OCI-LY3 (cell line): ENCODE results near the gene RILPL1.
"Not testable (repeated sequence)": the region's sequence is repeated elsewhere in the genome, so short reads cannot be mapped to it uniquely, and the experiment has no call there.

Experiments used
- H2AFZ ChIP-seq: fragments of 200-600, 300-600 bp; shearing (Covaris generic); 2 replicates; pipeline ENCODE4 v1.6.0; 2014; ENCODE audit warnings: antibody characterized with exemption, low read depth, low read length
- H3K27ac ChIP-seq: fragments of 200-600, 300-600 bp; sonication (generic); 2 replicates; pipeline ENCODE4 v1.5.1; 2014; ENCODE audit warnings: mild to moderate bottlenecking, low read length, moderate library complexity, mixed read lengths
- H3K27me3 ChIP-seq: fragments of 200-600, 300-600 bp; sonication (generic); 2 replicates; pipeline ENCODE4 v1.6.1; 2014; ENCODE audit warnings: low read depth, low read length, mixed read lengths
- H3K36me3 ChIP-seq: fragments of 200-600, 300-600 bp; sonication (generic); replicated peaks from 2 replicates; pipeline ENCODE3; 2014; ENCODE audit warnings: low read depth, low read length, mixed read lengths
- H3K4me1 ChIP-seq: fragments of 300-600, 200-600 bp; sonication (generic); 2 replicates; pipeline ENCODE4 v1.6.1; 2014; ENCODE audit warnings: low read length, mixed read lengths
- H3K4me2 ChIP-seq: fragments of 200-600, 300-600 bp; sonication (generic); 2 replicates; pipeline ENCODE4 v1.6.1; 2014; ENCODE audit warnings: low read length, mixed read lengths
- H3K4me3 ChIP-seq: fragments of 300-600, 200-600 bp; sonication (generic); 2 replicates; pipeline ENCODE4 v1.5.1; 2014; ENCODE audit warnings: antibody characterized with exemption, mild to moderate bottlenecking, low read length, moderate library complexity
- H3K79me2 ChIP-seq: fragments of 300-600, 200-600 bp; shearing (Covaris generic); 2 replicates; pipeline ENCODE4 v1.6.1; 2014; ENCODE audit warnings: mild to moderate bottlenecking, low read length, mixed read lengths
- H3K9ac ChIP-seq: fragments of 300-600, 200-600 bp; shearing (Covaris generic); 2 replicates; pipeline ENCODE4 v1.6.0; 2014; ENCODE audit warnings: mild to moderate bottlenecking, low read length, moderate library complexity
- H3K9me3 ChIP-seq: fragments of 200-600, 300-600 bp; shearing (Covaris generic); 2 replicates; pipeline ENCODE4 v1.6.1; 2014; ENCODE audit warnings: low read length, mixed read lengths; ENCODE audit not compliant: insufficient read depth
- H4K20me1 ChIP-seq: fragments of 200-600, 300-600 bp; sonication (generic); 2 replicates; pipeline ENCODE4 v1.6.1; 2016; ENCODE audit warnings: low read length, mixed read lengths; ENCODE audit not compliant: insufficient read depth
- EZH2phosphoT487 ChIP-seq: fragments of 200-600 bp; shearing (Covaris generic); IDR thresholded peaks from 2 replicates; pipeline ENCODE4 v1.6.1; 2018; ENCODE audit warnings: antibody characterized with exemption, mixed run types, low read depth
- TF ChIP-seq, protein P1 (sequence below): fragments of 200-600, 300-600 bp; sonication (generic); IDR thresholded peaks from 2 replicates; pipeline ENCODE4 v1.5.1; 2014; ENCODE audit warnings: antibody characterized with exemption, low read length, low read depth

RILPL1 gene

DNA sequence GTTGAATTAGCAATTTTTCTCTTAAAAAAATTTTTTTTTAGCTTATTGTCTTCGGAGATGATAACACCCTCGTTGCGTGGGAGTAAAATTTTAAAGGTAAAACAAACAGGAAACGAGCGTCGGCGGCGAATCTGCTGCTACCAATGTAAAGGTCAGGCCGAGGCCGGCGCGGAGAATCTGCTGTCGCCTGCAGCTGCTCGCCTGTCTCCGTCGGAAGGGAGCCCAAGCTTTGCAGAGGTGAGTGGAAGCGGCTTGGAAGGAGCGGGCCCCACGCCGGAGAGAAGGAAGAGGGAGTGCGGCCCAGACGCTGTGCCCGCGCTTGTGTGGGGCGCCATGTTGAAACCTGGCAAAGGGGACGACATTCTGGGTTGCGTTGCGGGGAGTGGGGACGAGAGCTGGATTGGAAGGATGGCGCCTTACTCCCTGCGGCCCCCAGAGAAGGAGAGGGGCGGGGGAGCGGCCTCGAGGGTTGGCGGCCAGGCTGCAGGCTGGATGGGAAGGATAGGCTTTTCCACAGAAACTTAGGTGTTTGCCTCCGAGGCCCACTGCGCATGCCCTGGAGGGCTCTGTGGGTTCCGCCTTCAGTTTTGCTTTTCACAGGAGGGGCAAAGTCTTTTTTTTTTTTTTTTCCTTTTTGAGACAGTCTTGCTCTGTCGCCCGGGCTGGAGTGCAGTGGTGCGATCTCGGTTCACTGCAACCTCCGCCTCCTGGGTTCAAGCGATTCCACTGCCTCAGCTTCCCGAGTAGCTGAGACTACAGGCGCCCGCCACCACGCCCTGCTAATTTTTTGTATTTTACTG, 75.3 kb downstream of the RILPL1 start, which contains the start of gene SNRNP35:
Gene SNRNP35 (plus strand): TSS at position 160 of the 800 bp plus-strand sequence. CDS start 7,402 bp downstream, outside the sequence.
- peak within 1 kb of the TSS; percentile 81 for H2AFZ ChIP-seq
- no peak for TF ChIP-seq EZH2phosphoT487
- TF ChIP-seq, protein P1, sequence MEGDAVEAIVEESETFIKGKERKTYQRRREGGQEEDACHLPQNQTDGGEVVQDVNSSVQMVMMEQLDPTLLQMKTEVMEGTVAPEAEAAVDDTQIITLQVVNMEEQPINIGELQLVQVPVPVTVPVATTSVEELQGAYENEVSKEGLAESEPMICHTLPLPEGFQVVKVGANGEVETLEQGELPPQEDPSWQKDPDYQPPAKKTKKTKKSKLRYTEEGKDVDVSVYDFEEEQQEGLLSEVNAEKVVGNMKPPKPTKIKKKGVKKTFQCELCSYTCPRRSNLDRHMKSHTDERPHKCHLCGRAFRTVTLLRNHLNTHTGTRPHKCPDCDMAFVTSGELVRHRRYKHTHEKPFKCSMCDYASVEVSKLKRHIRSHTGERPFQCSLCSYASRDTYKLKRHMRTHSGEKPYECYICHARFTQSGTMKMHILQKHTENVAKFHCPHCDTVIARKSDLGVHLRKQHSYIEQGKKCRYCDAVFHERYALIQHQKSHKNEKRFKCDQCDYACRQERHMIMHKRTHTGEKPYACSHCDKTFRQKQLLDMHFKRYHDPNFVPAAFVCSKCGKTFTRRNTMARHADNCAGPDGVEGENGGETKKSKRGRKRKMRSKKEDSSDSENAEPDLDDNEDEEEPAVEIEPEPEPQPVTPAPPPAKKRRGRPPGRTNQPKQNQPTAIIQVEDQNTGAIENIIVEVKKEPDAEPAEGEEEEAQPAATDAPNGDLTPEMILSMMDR, result no peak
- no peaks in the 10 kb centered on the region for H3K9me3 ChIP-seq
- peaks cover 38% of the 10 kb centered on the region for H3K79me2 ChIP-seq
- peak within 1 kb of the TSS; percentile 79 for H3K4me2 ChIP-seq
- H3K27ac ChIP-seq, result peak within 1 kb of the TSS; percentile 86
- peaks cover 8% of the 10 kb centered on the region for H3K36me3 ChIP-seq
- peak within 1 kb of the TSS; percentile 78 for H3K4me3 ChIP-seq
- peaks cover 12% of the 10 kb centered on the region for H3K4me1 ChIP-seq
- no peaks in the 10 kb centered on the region for H3K27me3 ChIP-seq
- peak within 1 kb of the TSS; percentile 91 for H3K9ac ChIP-seq
- H4K20me1 ChIP-seq, result peaks cover 5% of the 10 kb centered on the region; the same call in 1 of the 2 replicates

DNA sequence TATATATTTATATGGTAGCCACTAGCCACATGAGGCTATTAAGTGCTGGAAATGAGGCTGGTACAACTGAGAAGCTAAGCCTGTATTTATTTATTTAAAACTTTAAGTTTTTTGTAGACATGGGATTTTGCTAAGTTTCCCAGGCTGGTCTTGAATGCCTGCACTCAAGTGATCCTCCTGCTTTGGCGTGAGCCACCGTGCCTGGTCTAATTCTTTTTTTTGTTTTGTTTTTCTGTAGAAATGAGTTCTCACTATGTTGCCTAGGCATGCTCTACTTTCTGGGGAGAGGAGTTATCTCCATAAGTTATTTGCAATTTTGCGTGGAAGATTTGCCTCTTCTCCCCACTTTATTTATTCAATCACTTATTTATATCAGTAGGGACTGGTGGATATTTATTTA, 80.4 kb downstream of the RILPL1 start:
- Histone ChIP-seq H3K4me3 (no peak overlapping the region), H4K20me1 (no peaks in the 10 kb centered on the region), H2AFZ (no peak overlapping the region), H3K4me2 (no peak overlapping the region), H3K4me1 (no peaks in the 10 kb centered on the region), H3K27me3 (no peaks in the 10 kb centered on the region), H3K36me3 (no peaks in the 10 kb centered on the region), H3K27ac (no peak overlapping the region), H3K79me2 (no peaks in the 10 kb centered on the region), H3K9me3 (no peaks in the 10 kb centered on the region), H3K9ac (no peak overlapping the region)
- TF ChIP-seq, protein P1, result no peak
- TF ChIP-seq EZH2phosphoT487, result no peak

DNA sequence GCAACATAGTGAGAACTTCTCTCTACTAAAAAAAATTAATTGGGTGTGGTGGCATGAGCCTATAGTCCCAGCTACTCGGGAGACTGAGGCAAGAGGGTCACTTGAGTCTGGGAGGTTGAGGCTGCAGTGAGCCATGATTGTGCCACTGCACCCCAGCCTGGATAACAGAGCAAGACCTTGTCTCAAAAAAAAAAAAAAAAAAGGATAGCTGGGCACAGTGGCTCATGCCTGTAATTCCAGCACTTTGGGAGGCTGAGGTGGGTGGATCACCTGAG, 81.3 kb downstream of the RILPL1 start:
- H4K20me1 ChIP-seq, H2AFZ ChIP-seq, H3K4me2 ChIP-seq, H3K4me1 ChIP-seq, H3K79me2 ChIP-seq, H3K36me3 ChIP-seq, H3K27ac ChIP-seq, H3K27me3 ChIP-seq, H3K9ac ChIP-seq, H3K9me3 ChIP-seq, H3K4me3 ChIP-seq: not testable (repeated sequence)

DNA sequence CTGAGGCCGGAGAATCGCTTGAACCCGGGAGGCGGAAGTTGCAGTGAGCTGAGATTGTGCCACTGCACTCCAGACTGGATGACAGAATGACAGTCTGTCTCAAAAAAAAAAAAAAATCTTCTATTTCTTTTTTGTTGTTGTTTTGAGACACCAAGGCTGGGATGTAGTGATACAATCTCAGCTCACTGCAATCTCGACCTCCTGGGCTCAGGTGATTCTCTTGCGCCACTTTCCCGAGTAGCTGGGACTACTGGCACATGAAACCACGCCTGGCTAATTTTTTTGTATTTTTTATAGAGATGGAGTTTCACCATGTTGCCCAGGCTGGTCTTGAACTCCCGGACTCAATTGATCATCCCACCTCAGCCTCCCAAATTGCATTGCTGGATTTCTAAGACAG, 82.9 kb downstream of the RILPL1 start:
- Histone ChIP-seq H3K4me1 (peaks cover 9% of the 10 kb centered on the region), H4K20me1 (no peaks in the 10 kb centered on the region), H3K9me3 (no peaks in the 10 kb centered on the region), H3K4me3 (no peak overlapping the region), H2AFZ (no peak overlapping the region), H3K36me3 (no peaks in the 10 kb centered on the region), H3K9ac (no peak overlapping the region), H3K4me2 (no peak overlapping the region), H3K27me3 (no peaks in the 10 kb centered on the region), H3K79me2 (no peaks in the 10 kb centered on the region), H3K27ac (no peak overlapping the region)
- no peak for TF ChIP-seq EZH2phosphoT487
- TF ChIP-seq, protein P1, result no peak
